Nephron progenitor cell (in vitro differentiated cells): ENCODE data around the gene LRP1.

Source experiments
- DNase-seq: peaks from one replicate; pipeline ENCODE4 v3.0.0; 2021
- H3K27ac Mint-ChIP-seq: 2 replicates; pipeline ENCODE4 v1.8.0; 2021; ENCODE audit warnings: mild to moderate bottlenecking, moderate library complexity, mixed read lengths
- H3K27me3 Mint-ChIP-seq: 2 replicates; pipeline ENCODE4 v1.8.0; 2021; ENCODE audit warnings: mild to moderate bottlenecking, low read depth, mixed read lengths; ENCODE audit not compliant: poor library complexity
- H3K36me3 Mint-ChIP-seq: 2 replicates; pipeline ENCODE4 v1.8.0; 2021; ENCODE audit warnings: low read depth, mixed read lengths
- H3K4me1 Mint-ChIP-seq: 2 replicates; pipeline ENCODE4 v1.8.0; 2021; ENCODE audit warnings: mixed read lengths
- H3K4me3 Mint-ChIP-seq: 2 replicates; pipeline ENCODE4 v1.8.0; 2021; ENCODE audit warnings: mild to moderate bottlenecking, moderate library complexity, mixed read lengths
- H3K9me3 Mint-ChIP-seq: 2 replicates; pipeline ENCODE4 v1.8.0; 2021; ENCODE audit warnings: mild to moderate bottlenecking, moderate library complexity, mixed read lengths
- CTCF ChIP-seq: fragments of 200-600 bp; sonication (generic); IDR thresholded peaks from 2 replicates; pipeline ENCODE4 v1.5.0; 2021; ENCODE audit warnings: antibody characterized with exemption

Gene LRP1

GRCh38 chr12:57169046-57169795 is 40.9 kb downstream of the LRP1 start:
- Mint-ChIP-seq H3K4me1 (peaks cover 13% of the 10 kb centered on the region), H3K27ac (peak overlapping the region; percentile 17), H3K9me3 (no peaks in the 10 kb centered on the region), H3K27me3 (peaks cover 3% of the 10 kb centered on the region), H3K36me3 (peaks cover 76% of the 10 kb centered on the region), H3K4me3 (no peak overlapping the region)
- DNase-seq = no peak
- no peak for TF ChIP-seq CTCF

GRCh38 chr12:57169969-57170368 is 41.7 kb downstream of the LRP1 start:
- H3K9me3 Mint-ChIP-seq = no peaks in the 10 kb centered on the region
- peaks cover 68% of the 10 kb centered on the region for H3K36me3 Mint-ChIP-seq
- no peak for DNase-seq
- H3K4me1 Mint-ChIP-seq = peaks cover 13% of the 10 kb centered on the region
- peak overlapping the region; percentile 63 for H3K27ac Mint-ChIP-seq
- peaks cover 3% of the 10 kb centered on the region for H3K27me3 Mint-ChIP-seq
- no peak for TF ChIP-seq CTCF
- no peak overlapping the region for H3K4me3 Mint-ChIP-seq

GRCh38 chr12:57170408-57170807 is 42.1 kb downstream of the LRP1 start:
- H3K4me1 Mint-ChIP-seq = peaks cover 13% of the 10 kb centered on the region
- peaks cover 3% of the 10 kb centered on the region for H3K27me3 Mint-ChIP-seq
- H3K36me3 Mint-ChIP-seq = peaks cover 64% of the 10 kb centered on the region
- H3K27ac Mint-ChIP-seq = peak overlapping the region; percentile 63
- no peak for DNase-seq
- TF ChIP-seq CTCF = no peak
- H3K9me3 Mint-ChIP-seq = no peaks in the 10 kb centered on the region
- H3K4me3 Mint-ChIP-seq = no peak overlapping the region

- no peak overlapping the region for H3K4me3 Mint-ChIP-seq
- peaks cover 66% of the 10 kb centered on the region for H3K36me3 Mint-ChIP-seq
- no peak for TF ChIP-seq CTCF
- DNase-seq = no peak
- peaks cover 3% of the 10 kb centered on the region for H3K27me3 Mint-ChIP-seq
- H3K9me3 Mint-ChIP-seq = no peaks in the 10 kb centered on the region
- H3K4me1 Mint-ChIP-seq = peaks cover 13% of the 10 kb centered on the region
- H3K27ac Mint-ChIP-seq = peak overlapping the region; percentile 62
Measured at GRCh38 chr12:57170927-57171326, 42.6 kb downstream of the LRP1 start.

- Mint-ChIP-seq H3K4me3 (no peak overlapping the region), H3K27me3 (peaks cover 3% of the 10 kb centered on the region), H3K27ac (peak overlapping the region; percentile 4), H3K9me3 (no peaks in the 10 kb centered on the region), H3K36me3 (peaks cover 66% of the 10 kb centered on the region), H3K4me1 (peaks cover 13% of the 10 kb centered on the region)
- TF ChIP-seq CTCF = no peak
- no peak for DNase-seq
Measured at GRCh38 chr12:57171668-57172067, 43.4 kb downstream of the LRP1 start.

- no peak overlapping the region for H3K27ac Mint-ChIP-seq
- no peaks in the 10 kb centered on the region for H3K9me3 Mint-ChIP-seq
- H3K4me1 Mint-ChIP-seq = peaks cover 15% of the 10 kb centered on the region
- peak; percentile 45 for DNase-seq
- peak; percentile 48 for TF ChIP-seq CTCF
- H3K36me3 Mint-ChIP-seq = peaks cover 59% of the 10 kb centered on the region
- no peak overlapping the region for H3K4me3 Mint-ChIP-seq
- peaks cover 1% of the 10 kb centered on the region for H3K27me3 Mint-ChIP-seq
Measured at GRCh38 chr12:57173089-57173488, 44.8 kb downstream of the LRP1 start.
